Peyer's patch (tissue), 4 donors: ENCODE data around the gene HIVEP2.

ENCODE experiments used
- POLR2A ChIP-seq, 2 donors: fragments of 450-650 bp; IDR thresholded peaks; one replicate each; pipeline ENCODE4 v1.5.1; 2017; ENCODE audit warnings: antibody characterized with exemption in 2 of 2, mild to moderate bottlenecking in 2 of 2, moderate library complexity in 2 of 2
- TF ChIP-seq, protein P1 (sequence below), 6 experiments: fragments of 450-650 bp in 4 of 6; fragments of 200-600 bp in 2 of 6; sonication (generic) in 1 of 6; IDR thresholded peaks; one replicate each; pipeline ENCODE4 v1.5.1; 2017 to 2019; ENCODE audit warnings: antibody characterized with exemption in 6 of 6, mild to moderate bottlenecking in 3 of 6, moderate library complexity in 1 of 6

DNA sequence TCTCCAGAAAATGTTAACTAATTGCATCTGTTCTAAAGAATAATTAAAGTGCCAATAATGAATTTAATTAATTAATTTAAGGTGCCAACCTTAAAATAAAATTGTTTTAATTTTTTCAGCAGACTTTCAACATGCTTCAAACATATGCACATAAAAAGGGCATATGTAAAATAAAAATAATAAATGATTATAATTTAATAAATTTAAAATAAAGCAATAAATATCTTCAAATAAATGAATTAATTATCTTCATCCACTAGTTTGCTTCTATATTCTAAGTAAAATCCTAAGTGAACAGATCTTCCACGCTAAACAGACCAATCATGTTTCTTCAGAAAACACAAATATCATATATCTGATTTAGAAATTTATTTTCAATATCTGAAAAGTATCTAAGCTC is 119.2 kb downstream of the HIVEP2 start:
- TF ChIP-seq, protein P1, sequence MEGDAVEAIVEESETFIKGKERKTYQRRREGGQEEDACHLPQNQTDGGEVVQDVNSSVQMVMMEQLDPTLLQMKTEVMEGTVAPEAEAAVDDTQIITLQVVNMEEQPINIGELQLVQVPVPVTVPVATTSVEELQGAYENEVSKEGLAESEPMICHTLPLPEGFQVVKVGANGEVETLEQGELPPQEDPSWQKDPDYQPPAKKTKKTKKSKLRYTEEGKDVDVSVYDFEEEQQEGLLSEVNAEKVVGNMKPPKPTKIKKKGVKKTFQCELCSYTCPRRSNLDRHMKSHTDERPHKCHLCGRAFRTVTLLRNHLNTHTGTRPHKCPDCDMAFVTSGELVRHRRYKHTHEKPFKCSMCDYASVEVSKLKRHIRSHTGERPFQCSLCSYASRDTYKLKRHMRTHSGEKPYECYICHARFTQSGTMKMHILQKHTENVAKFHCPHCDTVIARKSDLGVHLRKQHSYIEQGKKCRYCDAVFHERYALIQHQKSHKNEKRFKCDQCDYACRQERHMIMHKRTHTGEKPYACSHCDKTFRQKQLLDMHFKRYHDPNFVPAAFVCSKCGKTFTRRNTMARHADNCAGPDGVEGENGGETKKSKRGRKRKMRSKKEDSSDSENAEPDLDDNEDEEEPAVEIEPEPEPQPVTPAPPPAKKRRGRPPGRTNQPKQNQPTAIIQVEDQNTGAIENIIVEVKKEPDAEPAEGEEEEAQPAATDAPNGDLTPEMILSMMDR (IDR thresholded peaks at IDR 0.05) = no peak
- no peak for TF ChIP-seq POLR2A (IDR thresholded peaks at IDR 0.05)
